PC-3 (cell line): ENCODE data around the gene OTOA. TPM values are rescaled to one million over a fixed set of nuclear protein-coding genes. Genes with fewer than 3 reads are reported as not detected.
"Not testable (repeated sequence)": the region's sequence is repeated elsewhere in the genome, so short reads cannot be mapped to it uniquely, and the experiment has no call there.

Experiments used
- ATAC-seq: fragments of 200-7000 bp; cut with Tn5 transposase; 2 replicates; pipeline ENCODE4 v1.9.1; 2020; ENCODE audit warnings: mild to moderate bottlenecking, moderate library complexity
- BruUV-seq: library from RNA; stranded (reverse); fragments of 400-500 nt; replicated peaks from 2 replicates; lab custom pipeline; 2021; lab: Mats Ljungman, UMichigan
- CTCF ChIA-PET: fragments of 300-600 bp; sonication (Branson Sonifier 250); formaldehyde crosslinking; loops from one replicate; lab custom pipeline; 2022; ENCODE audit warnings: antibody characterized with exemption; lab: Charles Lee
- POLR2A ChIA-PET: fragments of 300-600 bp; sonication (Branson Sonifier 250); formaldehyde crosslinking; loops from one replicate; lab custom pipeline; 2022; ENCODE audit warnings: antibody characterized with exemption; ENCODE audit not compliant: unreplicated experiment; lab: Charles Lee
- DNase-seq: peaks from one replicate; pipeline ENCODE4 v3.0.0-alpha.2; 2015
- H2AFZ ChIP-seq: fragments of 300-600 bp; sonication (generic); 2 replicates; pipeline ENCODE4 v1.6.0; 2016; ENCODE audit warnings: antibody characterized with exemption, low read length
- H3F3A ChIP-seq: fragments of 300-600 bp; sonication (generic); one replicate; pipeline ENCODE4 v1.6.0; 2017; ENCODE audit warnings: antibody characterized with exemption, low read length, control low read depth, mild to moderate bottlenecking; ENCODE audit not compliant: unreplicated experiment
- H3K27ac ChIP-seq: fragments of 300-600 bp; sonication (generic); 2 replicates; pipeline ENCODE4 v1.5.1; 2016; ENCODE audit warnings: mild to moderate bottlenecking, low read length
- H3K27me3 ChIP-seq: fragments of 300-600 bp; sonication (generic); 2 replicates; pipeline ENCODE4 v1.6.1; 2016; ENCODE audit warnings: low read length, mixed read lengths
- H3K36me3 ChIP-seq: fragments of 300-600 bp; sonication (generic); 2 replicates; pipeline ENCODE4 v1.6.1; 2016; ENCODE audit warnings: low read depth, mixed run types, low read length, mixed read lengths
- H3K4me1 ChIP-seq: fragments of 300-600 bp; sonication (generic); 2 replicates; pipeline ENCODE4 v1.5.1; 2016; ENCODE audit warnings: low read length; ENCODE audit not compliant: insufficient read depth
- H3K4me2 ChIP-seq: fragments of 300-600 bp; sonication (generic); 2 replicates; pipeline ENCODE4 v1.6.0; 2016; ENCODE audit warnings: low read length
- H3K4me3 ChIP-seq: fragments of 300-600 bp; sonication (generic); 2 replicates; pipeline ENCODE4 v1.5.1; 2016; ENCODE audit warnings: mild to moderate bottlenecking, low read length, mixed read lengths
- H3K79me2 ChIP-seq: fragments of 300-600 bp; sonication (generic); 2 replicates; pipeline ENCODE4 v1.6.1; 2017; ENCODE audit warnings: low read length, mixed read lengths
- H3K9ac ChIP-seq: fragments of 300-600 bp; sonication (generic); 2 replicates; pipeline ENCODE4 v1.6.0; 2016; ENCODE audit warnings: mild to moderate bottlenecking, low read length
- H3K9me2 ChIP-seq: fragments of 300-600 bp; sonication (generic); replicated peaks from 2 replicates; pipeline ENCODE4 v1.6.1; 2016; ENCODE audit warnings: mixed run types, low read length, mixed read lengths
- H3K9me3 ChIP-seq: fragments of 300-600 bp; sonication (generic); 2 replicates; pipeline ENCODE4 v1.6.1; 2016; ENCODE audit warnings: low read length, mixed read lengths
- H4K20me1 ChIP-seq: fragments of 300-600 bp; sonication (generic); 2 replicates; pipeline ENCODE4 v1.6.1; 2016; ENCODE audit warnings: low read length, mixed read lengths
- EZH2 ChIP-seq: fragments of 300-600 bp; sonication (generic); IDR thresholded peaks from one replicate; pipeline ENCODE4 v1.6.1; 2017; ENCODE audit warnings: antibody characterized with exemption, mild to moderate bottlenecking, low read length; ENCODE audit not compliant: unreplicated experiment
- EZH2phosphoT487 ChIP-seq: fragments of 300-600 bp; sonication (generic); IDR thresholded peaks from 2 replicates; pipeline ENCODE4 v1.6.1; 2018; ENCODE audit warnings: mild to moderate bottlenecking, antibody characterized with exemption, low read length, borderline replicate concordance
- intact Hi-C: fragments of 100-400 bp; cut with micrococcal nuclease; formaldehyde crosslinking; loops from 2 replicates; pipeline ENCODE4 v1.9.0; 2023
- total RNA-seq: library from RNA; depleted of rRNA; stranded (reverse); fragments of >200 nt; gene quantifications from 2 replicates; pipeline ENCODE4 v1.2.3, GENCODE V29; 2014
- TF ChIP-seq, protein P1 (sequence below): fragments of 300-600 bp; sonication (generic); conservative IDR thresholded peaks from 2 replicates; pipeline ENCODE4 v1.5.1; 2017; ENCODE audit warnings: antibody characterized with exemption, low read depth, mild to moderate bottlenecking, low read length

OTOA gene
- total RNA-seq, 1 experiment from 2014 or later: not detected

DNA sequence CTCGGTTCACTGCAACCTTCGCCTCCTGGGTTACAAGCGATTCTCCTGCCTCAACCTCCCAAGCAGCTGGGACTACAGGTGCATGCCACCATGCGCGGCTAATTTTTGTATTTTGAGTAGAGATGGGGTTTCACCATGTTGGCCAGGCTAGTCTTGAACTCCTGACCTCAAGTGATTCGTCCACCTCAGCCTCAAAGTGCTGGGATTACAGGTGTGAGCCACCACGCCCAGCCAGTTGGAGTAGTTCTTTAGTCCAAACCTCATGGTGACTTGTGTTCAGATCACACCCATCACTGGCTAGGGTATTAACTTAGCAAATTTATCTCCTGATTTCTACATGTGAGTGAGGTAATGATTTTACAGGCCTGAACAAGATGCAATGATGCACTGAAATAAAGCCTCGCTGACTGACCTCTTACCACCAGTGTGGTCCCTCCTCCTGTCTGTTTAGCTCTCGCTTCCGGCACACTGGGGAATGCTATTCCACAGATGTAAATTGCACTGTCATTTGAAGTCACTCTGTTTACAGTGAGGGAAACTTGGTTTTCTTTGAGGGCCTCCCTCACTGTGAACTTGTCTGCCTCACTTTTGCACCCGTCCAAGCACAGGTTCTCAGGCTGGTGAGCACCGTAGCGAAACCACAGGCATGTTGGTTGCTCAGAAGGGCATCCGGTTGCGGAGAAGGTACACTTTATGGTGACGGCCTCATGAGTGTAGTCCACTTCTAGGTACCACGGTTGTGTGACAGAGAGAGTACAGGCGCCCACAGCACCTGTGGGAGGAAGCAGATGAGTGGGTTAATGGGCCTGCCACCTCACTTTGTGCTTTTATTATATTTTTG, 16.8 kb upstream of the OTOA start:
- no peak for ATAC-seq
- H3K9me2 ChIP-seq: no peaks in the 10 kb centered on the region
- TF ChIP-seq EZH2 (no peak), EZH2phosphoT487 (no peak)
- TF ChIP-seq, protein P1, sequence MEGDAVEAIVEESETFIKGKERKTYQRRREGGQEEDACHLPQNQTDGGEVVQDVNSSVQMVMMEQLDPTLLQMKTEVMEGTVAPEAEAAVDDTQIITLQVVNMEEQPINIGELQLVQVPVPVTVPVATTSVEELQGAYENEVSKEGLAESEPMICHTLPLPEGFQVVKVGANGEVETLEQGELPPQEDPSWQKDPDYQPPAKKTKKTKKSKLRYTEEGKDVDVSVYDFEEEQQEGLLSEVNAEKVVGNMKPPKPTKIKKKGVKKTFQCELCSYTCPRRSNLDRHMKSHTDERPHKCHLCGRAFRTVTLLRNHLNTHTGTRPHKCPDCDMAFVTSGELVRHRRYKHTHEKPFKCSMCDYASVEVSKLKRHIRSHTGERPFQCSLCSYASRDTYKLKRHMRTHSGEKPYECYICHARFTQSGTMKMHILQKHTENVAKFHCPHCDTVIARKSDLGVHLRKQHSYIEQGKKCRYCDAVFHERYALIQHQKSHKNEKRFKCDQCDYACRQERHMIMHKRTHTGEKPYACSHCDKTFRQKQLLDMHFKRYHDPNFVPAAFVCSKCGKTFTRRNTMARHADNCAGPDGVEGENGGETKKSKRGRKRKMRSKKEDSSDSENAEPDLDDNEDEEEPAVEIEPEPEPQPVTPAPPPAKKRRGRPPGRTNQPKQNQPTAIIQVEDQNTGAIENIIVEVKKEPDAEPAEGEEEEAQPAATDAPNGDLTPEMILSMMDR: no peak

GRCh38 chr16:21647562-21648164, 16.1 kb upstream of the OTOA start:
- H3K27me3 ChIP-seq: no peaks in the 10 kb centered on the region
- DNase-seq: no peak
- TF ChIP-seq, protein P1: no peak
- H3K4me1 ChIP-seq: no peaks in the 10 kb centered on the region
- no peaks in the 10 kb centered on the region for H4K20me1 ChIP-seq
- H3K9me3 ChIP-seq: no peaks in the 10 kb centered on the region
- intact Hi-C loops: no loop called here
- H3K9me2 ChIP-seq: no peaks in the 10 kb centered on the region
- H3K27ac ChIP-seq: no peak overlapping the region
- no peak for ATAC-seq
- BruUV-seq: no TSS peak
- no peak overlapping the region for H3K4me3 ChIP-seq
- peaks cover under 1% of the 10 kb centered on the region; the same call in 1 of the 2 replicates for H3K36me3 ChIP-seq
- no peak overlapping the region for H3K4me2 ChIP-seq
- H3F3A ChIP-seq: no peaks in the 10 kb centered on the region
- H3K9ac ChIP-seq: no peak overlapping the region
- H3K79me2 ChIP-seq: no peaks in the 10 kb centered on the region
- CTCF ChIA-PET: no interaction called here
- POLR2A ChIA-PET: interaction anchor here (0.8 kb wide), 1 partner anchor 53 kb away, joined by 8 read pairs; no protein-coding TSS in a partner anchor
- no peak overlapping the region for H2AFZ ChIP-seq

More for the DNA sequence above, 16.8 kb upstream of the OTOA start:
- intact Hi-C loops: no loop called here
- no TSS peak for BruUV-seq
- H3K9ac ChIP-seq: no peak overlapping the region
- H3K9me3 ChIP-seq: no peaks in the 10 kb centered on the region
- H3K27ac ChIP-seq: no peak overlapping the region
- H4K20me1 ChIP-seq: no peaks in the 10 kb centered on the region
- no peaks in the 10 kb centered on the region for H3K4me1 ChIP-seq
- no peaks in the 10 kb centered on the region for H3K79me2 ChIP-seq
- H3K27me3 ChIP-seq: no peaks in the 10 kb centered on the region
- no peak overlapping the region for H3K4me2 ChIP-seq
- H2AFZ ChIP-seq: no peak overlapping the region
- ChIA-PET CTCF (interaction anchor here (0.6 kb wide), 1 partner anchor 11 kb away, joined by 3 read pairs; no protein-coding TSS in a partner anchor), POLR2A (no interaction called here)
- H3K4me3 ChIP-seq: no peak overlapping the region
- no peaks in the 10 kb centered on the region for H3F3A ChIP-seq
- H3K36me3 ChIP-seq: peaks cover 2% of the 10 kb centered on the region; the same call in 1 of the 2 replicates
- DNase-seq: no peak

DNA sequence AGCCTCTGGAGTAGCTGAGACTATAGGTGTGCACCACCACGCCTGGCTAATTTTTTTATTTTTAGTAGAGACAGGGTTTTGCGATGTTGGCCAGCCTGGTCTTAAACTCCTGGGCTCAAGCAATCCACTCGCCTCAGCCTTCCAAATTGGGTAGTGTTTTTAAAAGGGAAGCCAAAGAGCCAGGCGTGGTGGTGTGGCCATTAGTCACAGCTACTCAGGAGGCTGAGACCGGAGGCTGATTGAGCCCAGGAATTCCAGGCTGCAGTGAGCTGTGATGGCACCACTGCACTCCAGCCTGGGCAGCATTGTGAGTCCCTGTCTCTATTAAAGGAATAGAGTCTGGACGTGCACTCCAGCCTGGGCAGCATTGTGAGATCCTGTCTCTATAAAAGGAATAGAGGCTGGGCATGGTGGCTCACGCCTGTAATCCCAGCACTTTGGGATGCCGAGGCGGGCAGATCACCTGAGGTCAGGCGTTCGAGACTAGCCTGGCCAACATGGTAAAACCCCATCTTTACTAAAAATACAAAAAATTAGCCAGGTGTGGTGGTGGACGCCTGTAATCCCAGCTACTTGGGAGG, 13.9 kb upstream of the OTOA start:
- ATAC-seq, DNase-seq, H3K27me3 ChIP-seq, H3K9me2 ChIP-seq, H4K20me1 ChIP-seq, POLR2A ChIA-PET, H3K4me1 ChIP-seq, H3K79me2 ChIP-seq, H3K9ac ChIP-seq, H3K4me3 ChIP-seq, H3K36me3 ChIP-seq, intact Hi-C loops, CTCF ChIA-PET, H3K9me3 ChIP-seq, H3F3A ChIP-seq, BruUV-seq, H2AFZ ChIP-seq, H3K27ac ChIP-seq, H3K4me2 ChIP-seq: not testable (repeated sequence)
